Measurements from ENCODE around the gene KRT6C.

- TF ChIP-seq CTCF (IDR thresholded peaks at IDR 0.05) (no peak), POLR2A (IDR thresholded peaks at IDR 0.05) (no peak)
Measured at GRCh38 chr12:52518574-52519386, 45.2 kb upstream of the KRT6C start.

All from esophagus squamous epithelium (tissue), 4 donors.